Measurements from ENCODE around the gene AKT1S1.

The AKT1S1 gene

DNA sequence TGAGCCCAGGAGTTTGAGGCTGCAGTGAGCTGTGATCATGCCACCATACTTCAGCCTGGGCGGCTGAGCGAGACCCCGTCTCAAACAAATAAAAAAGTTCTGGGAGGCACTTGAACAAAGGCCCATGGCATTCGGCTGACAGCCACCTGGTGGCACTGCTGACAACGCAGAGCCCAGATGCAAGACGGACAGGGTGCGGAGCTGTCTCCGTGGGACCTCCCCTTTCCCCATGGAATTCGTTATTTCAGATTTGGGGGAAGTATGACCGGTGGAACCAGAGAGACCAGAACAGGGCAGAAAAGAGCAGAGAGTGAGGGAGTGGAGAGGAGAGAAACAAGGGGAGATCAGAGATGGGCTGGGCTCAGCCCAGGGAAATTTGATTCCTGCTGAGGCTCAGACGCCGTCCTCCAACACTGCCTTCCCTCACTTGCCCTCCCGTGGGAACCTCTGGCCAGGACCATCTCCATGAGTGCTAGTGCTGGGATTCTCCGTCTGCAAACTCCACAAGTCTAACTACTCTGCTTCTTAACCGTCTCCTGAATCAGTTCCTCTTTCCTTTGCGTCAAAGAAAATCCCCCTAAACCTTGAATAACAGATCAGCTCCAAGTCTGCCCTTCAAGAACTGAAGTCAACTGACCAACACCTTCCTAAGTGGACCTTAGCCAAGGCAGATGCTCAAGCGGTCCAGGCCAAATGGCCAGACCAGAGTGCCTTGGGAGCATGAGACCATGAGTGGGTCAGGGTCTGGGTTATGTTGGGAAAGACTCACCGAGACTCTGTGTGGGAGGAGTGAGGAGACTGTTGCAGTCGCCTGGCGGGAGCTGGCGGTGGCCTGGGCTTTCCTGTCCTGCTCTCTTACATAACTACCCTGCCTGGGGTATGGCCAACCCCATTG is 39.9 kb upstream of the AKT1S1 start:
- peaks cover 7% of the 10 kb centered on the region; the same call in 1 of the 2 replicates for H3K4me1 ChIP-seq (ENCODE audit: insufficient read depth, low read length)

DNA sequence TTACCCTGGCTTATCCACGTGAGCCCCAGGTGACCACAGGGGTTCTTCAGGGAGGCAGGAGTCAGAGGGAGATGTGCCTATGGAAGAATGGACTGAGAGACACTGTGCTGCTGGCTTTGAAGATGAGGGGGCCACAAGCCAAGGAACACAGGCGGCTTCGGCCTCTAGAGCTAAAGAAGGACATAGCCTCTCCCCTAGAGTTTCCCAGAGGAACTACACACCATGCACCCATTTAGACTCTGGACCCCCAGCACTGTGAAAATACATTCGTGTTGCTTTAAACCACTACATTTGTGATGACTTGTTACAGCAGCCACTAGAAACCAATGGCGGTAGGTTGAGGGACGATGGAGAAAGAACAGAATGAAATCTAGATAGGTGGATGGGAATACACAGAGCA is 38.1 kb upstream of the AKT1S1 start:
- no peak overlapping the region for H3K9ac ChIP-seq (ENCODE audit: low read depth, low read length)
- no peaks in the 10 kb centered on the region for H3K27me3 ChIP-seq (ENCODE audit: insufficient read depth, low read length)
- no peak overlapping the region for H3K4me3 ChIP-seq (ENCODE audit: low read length)
- H3K27ac ChIP-seq (ENCODE audit: low read depth, low read length), result no peak overlapping the region
- H3K36me3 ChIP-seq (ENCODE audit: insufficient read depth, low read length), result peaks cover 66% of the 10 kb centered on the region
- H3K9me3 ChIP-seq (ENCODE audit: insufficient read depth, low read depth, low read length), result no peaks in the 10 kb centered on the region
- 97% methylated on average over 6 of the region's 6 CpGs for WGBS
- H3K4me1 ChIP-seq (ENCODE audit: insufficient read depth, low read length), result 0 out of 2 replicates have a peak, but pooled peaks cover 3% of the 10 kb centered on the region

More for the DNA sequence above, 39.9 kb upstream of the AKT1S1 start:
- H3K4me3 ChIP-seq (ENCODE audit: low read length), result no peak overlapping the region
- 85% methylated on average over 21 of the region's 21 CpGs for WGBS
- no peaks in the 10 kb centered on the region for H3K27me3 ChIP-seq (ENCODE audit: insufficient read depth, low read length)
- peaks cover 64% of the 10 kb centered on the region for H3K36me3 ChIP-seq (ENCODE audit: insufficient read depth, low read length)
- H3K27ac ChIP-seq (ENCODE audit: low read depth, low read length), result no peak overlapping the region
- H3K9me3 ChIP-seq (ENCODE audit: insufficient read depth, low read depth, low read length), result no peaks in the 10 kb centered on the region
- H3K9ac ChIP-seq (ENCODE audit: low read depth, low read length), result no peak overlapping the region

DNA sequence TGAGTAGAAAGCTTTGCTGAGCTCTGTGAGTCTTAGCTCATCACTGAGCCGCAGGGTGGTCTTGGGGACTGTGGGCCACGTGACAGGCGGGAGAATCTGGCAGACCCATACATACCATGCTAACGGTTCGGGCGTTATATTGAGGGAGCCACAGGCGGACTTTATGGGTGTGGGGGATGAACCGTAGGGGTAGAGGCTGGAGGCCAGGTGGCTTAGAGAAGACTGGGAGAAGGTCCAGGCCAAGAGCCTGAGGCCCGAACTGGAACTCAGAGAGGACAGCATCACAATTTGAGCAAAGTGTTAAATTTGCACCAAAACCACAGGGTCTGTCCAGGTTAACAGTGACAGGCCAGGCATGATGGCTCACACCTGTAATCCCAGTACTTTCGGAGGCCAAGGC is 36.6 kb upstream of the AKT1S1 start:
- H3K9ac ChIP-seq (ENCODE audit: low read depth, low read length), result no peak overlapping the region
- H3K27me3 ChIP-seq (ENCODE audit: insufficient read depth, low read length), result no peaks in the 10 kb centered on the region
- H3K4me1 ChIP-seq (ENCODE audit: insufficient read depth, low read length), result 0 out of 2 replicates have a peak, but pooled peaks cover 3% of the 10 kb centered on the region
- H3K9me3 ChIP-seq (ENCODE audit: insufficient read depth, low read depth, low read length), result no peaks in the 10 kb centered on the region
- no peak overlapping the region for H3K4me3 ChIP-seq (ENCODE audit: low read length)
- H3K36me3 ChIP-seq (ENCODE audit: insufficient read depth, low read length), result peaks cover 77% of the 10 kb centered on the region
- 94% methylated on average over 10 of the region's 10 CpGs for WGBS
- H3K27ac ChIP-seq (ENCODE audit: low read depth, low read length), result no peak overlapping the region

DNA sequence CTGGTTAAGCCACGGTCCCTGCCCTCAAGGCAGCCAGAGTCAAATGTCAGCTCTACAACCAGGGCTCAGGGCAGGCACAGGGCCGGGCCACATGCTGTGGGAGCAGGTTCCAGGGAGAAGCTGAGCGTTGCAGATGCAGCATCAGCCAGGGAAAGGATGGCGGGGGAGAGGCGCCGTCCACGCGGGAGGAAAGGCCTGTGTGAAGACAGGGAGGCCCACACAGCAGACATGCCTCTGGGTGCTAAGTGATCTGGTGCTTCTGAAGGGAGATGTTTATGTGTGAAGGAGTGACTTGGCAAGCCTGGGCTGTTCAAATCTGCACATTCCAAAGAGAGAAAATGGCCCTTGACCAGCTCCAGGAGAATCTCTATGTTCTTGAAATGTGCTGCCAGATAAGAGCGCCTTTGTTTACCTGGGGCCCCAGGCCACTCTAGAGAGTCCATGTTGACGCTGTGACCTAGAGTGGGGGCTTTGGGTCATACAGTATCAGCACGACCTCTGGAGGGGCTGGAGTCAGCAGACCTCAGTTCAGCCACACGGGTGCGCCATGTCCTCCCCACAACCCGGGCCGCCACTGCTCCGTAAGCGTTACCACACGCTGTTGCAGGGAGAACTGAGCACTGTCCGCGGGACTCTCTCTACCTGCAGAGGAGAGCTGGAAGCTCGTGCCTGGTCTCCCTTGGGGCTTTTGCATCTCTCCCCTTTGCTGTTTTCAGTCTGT is 36.0 kb upstream of the AKT1S1 start:
- WGBS, result 91% methylated on average over 21 of the region's 21 CpGs
- Histone ChIP-seq H3K4me3 (ENCODE audit: low read length) (no peak overlapping the region), H3K4me1 (ENCODE audit: insufficient read depth, low read length) (0 out of 2 replicates have a peak, but pooled peaks cover 3% of the 10 kb centered on the region), H3K9me3 (ENCODE audit: insufficient read depth, low read depth, low read length) (no peaks in the 10 kb centered on the region), H3K27me3 (ENCODE audit: insufficient read depth, low read length) (no peaks in the 10 kb centered on the region), H3K27ac (ENCODE audit: low read depth, low read length) (no peak overlapping the region), H3K9ac (ENCODE audit: low read depth, low read length) (no peak overlapping the region), H3K36me3 (ENCODE audit: insufficient read depth, low read length) (peaks cover 78% of the 10 kb centered on the region)

DNA sequence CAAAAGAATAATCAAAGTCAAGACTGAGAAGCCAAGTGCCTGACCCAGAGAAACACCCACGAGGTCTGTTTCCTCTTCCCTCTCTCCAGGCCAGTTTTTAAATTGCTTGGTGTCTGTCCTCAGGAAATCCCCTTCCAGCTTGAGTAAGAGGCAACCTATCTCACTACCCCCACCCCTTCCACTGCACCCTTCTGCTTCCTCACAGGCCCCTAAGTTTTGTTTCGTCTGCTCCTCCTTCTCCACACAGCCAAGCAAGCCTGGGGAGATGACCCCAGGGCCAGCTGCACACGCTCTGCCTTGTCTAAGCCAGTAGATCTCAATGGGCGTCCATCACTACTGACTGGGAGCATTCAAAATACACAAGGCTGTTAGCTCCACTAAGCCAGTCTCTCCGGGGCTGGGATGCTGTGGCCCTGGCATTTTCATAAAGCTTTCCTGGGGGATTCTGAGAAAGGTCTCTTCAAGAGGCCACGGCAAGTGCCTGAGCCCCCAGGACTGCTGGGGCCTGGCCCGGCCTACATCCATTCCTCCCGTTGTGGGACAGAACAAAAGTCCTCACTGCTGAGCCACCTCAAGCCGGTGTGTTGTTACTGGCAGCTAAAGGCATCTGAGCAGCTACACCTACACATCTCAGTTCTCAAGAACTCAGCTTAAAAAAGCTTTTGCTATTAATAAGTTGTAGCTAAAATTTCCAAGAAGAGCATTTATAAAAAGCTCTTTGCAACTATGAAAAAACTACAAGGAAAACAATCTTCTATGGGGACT is 34.4 kb upstream of the AKT1S1 start:
- Histone ChIP-seq H3K36me3 (ENCODE audit: insufficient read depth, low read length) (peaks cover 82% of the 10 kb centered on the region), H3K9me3 (ENCODE audit: insufficient read depth, low read depth, low read length) (no peaks in the 10 kb centered on the region), H3K27me3 (ENCODE audit: insufficient read depth, low read length) (no peaks in the 10 kb centered on the region), H3K27ac (ENCODE audit: low read depth, low read length) (no peak overlapping the region), H3K4me1 (ENCODE audit: insufficient read depth, low read length) (no peaks in the 10 kb centered on the region), H3K4me3 (ENCODE audit: low read length) (no peak overlapping the region), H3K9ac (ENCODE audit: low read depth, low read length) (no peak overlapping the region)
- WGBS, result 84% methylated on average over 9 of the region's 9 CpGs

DNA sequence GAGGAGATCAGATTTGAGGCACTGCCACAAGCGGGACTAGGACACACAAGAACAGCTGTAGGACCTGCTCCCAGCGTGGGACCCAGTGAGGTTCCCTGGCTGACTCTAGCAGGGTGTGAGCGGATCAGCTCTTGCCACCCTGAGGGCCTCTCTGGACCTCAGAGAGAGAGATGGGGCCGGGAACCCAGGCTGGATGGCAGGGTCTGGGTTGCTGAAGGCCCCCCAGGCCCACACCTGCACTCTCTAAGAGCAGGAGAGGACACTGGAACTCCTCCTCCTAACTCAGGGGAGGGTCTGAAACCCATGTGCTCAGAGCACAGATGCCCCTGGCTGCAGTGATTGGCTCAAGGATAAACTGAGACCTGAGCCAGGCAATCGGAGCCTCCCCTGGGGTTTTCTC is 33.0 kb upstream of the AKT1S1 start:
- 93% methylated on average over 5 of the region's 5 CpGs for WGBS
- no peaks in the 10 kb centered on the region for H3K4me1 ChIP-seq (ENCODE audit: insufficient read depth, low read length)
- H3K27ac ChIP-seq (ENCODE audit: low read depth, low read length), result no peak overlapping the region
- no peak overlapping the region for H3K9ac ChIP-seq (ENCODE audit: low read depth, low read length)
- H3K4me3 ChIP-seq (ENCODE audit: low read length), result no peak overlapping the region
- no peaks in the 10 kb centered on the region for H3K27me3 ChIP-seq (ENCODE audit: insufficient read depth, low read length)
- H3K36me3 ChIP-seq (ENCODE audit: insufficient read depth, low read length), result peaks cover 74% of the 10 kb centered on the region
- no peaks in the 10 kb centered on the region for H3K9me3 ChIP-seq (ENCODE audit: insufficient read depth, low read depth, low read length)

DNA sequence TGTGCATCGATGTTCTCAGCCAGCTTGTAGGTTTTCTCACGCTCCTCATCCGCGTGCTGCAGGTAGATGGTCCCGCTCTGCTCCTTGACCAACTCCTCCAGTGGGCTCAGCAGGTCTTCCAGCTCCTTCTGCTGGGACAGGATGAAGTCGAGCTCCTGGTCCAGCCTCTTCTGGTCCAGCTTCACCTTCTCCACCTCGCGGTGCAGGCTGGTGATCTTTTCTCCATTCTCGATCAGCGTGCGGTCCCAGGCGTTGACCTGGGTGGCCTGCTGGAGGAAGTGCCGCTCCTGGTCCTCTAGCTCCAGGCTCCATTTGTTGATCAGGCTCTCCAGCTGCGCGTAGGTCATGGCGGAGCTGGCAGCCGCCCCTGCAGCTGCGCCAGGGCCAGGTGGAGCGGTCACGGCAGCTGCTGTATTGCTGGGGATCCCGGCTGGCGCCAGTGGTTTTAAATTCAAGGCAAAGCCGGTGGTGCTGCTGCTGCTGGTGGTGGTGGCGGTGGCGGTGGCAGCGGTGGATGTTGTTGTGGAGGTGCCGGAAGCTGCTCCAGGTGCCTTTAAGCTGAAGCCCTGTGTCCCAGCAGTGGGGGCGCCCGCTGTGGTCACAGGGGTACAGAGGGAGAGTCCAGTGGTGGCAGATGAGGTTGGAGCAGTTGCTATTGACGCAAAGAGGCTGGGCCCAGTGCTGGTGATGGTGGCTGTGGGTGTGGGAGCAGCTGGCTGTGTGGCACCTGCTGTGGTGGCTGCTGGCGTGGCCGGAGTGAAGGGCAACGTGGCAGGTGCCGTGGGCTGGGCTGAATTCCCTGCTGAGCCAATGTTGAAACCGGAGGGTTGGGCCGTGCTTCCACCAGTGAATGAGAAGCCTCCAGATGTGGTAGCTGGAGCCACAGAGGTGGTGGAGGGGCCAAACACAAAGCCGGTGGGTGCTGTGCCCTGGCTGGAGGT is 31.6 kb upstream of the AKT1S1 start:
- Histone ChIP-seq H3K4me3 (ENCODE audit: low read length) (no peak overlapping the region), H3K36me3 (ENCODE audit: insufficient read depth, low read length) (peaks cover 62% of the 10 kb centered on the region), H3K27me3 (ENCODE audit: insufficient read depth, low read length) (no peaks in the 10 kb centered on the region), H3K27ac (ENCODE audit: low read depth, low read length) (no peak overlapping the region), H3K4me1 (ENCODE audit: insufficient read depth, low read length) (no peaks in the 10 kb centered on the region), H3K9ac (ENCODE audit: low read depth, low read length) (no peak overlapping the region), H3K9me3 (ENCODE audit: insufficient read depth, low read depth, low read length) (no peaks in the 10 kb centered on the region)
- 96% methylated on average over 37 of the region's 37 CpGs for WGBS

DNA sequence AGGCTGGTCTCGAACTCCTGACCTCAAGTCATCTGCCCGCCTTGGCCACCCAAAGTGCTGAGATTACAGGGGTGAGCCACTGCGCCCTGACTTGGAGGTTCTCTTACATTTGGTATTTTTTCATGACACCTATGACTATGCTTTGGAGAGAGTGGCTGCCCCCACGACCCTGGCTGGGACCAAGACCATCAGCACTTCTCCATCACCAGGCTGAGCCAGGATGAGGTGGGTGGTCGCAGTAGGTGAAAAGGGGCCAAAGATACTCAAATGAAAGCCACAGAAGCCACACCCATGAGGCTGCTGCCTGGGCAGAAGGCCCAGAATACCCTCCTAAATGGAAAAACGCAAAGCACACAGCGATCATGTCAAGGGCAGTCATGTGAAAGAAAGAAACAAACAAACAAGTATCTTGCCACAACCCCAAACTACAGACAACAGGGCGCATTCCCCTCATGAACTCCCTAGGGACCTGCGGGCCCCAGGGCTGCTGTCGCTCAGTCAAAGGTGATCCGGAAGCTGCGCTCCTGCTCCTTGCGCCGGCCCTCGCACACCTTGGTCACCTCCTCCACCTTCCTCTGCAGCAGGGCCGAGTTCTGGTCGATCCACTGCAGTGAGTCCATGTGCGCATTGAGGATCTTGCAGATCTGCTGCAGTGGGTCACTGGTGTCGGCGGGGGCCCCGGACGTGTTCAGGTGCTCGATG is 30.7 kb upstream of the AKT1S1 start:
- peaks cover 56% of the 10 kb centered on the region for H3K36me3 ChIP-seq (ENCODE audit: insufficient read depth, low read length)
- no peak overlapping the region for H3K9ac ChIP-seq (ENCODE audit: low read depth, low read length)
- WGBS, result 95% methylated on average over 23 of the region's 23 CpGs
- H3K9me3 ChIP-seq (ENCODE audit: insufficient read depth, low read depth, low read length), result no peaks in the 10 kb centered on the region
- no peak overlapping the region for H3K27ac ChIP-seq (ENCODE audit: low read depth, low read length)
- no peak overlapping the region for H3K4me3 ChIP-seq (ENCODE audit: low read length)
- no peaks in the 10 kb centered on the region for H3K27me3 ChIP-seq (ENCODE audit: insufficient read depth, low read length)
- H3K4me1 ChIP-seq (ENCODE audit: insufficient read depth, low read length), result no peaks in the 10 kb centered on the region

DNA sequence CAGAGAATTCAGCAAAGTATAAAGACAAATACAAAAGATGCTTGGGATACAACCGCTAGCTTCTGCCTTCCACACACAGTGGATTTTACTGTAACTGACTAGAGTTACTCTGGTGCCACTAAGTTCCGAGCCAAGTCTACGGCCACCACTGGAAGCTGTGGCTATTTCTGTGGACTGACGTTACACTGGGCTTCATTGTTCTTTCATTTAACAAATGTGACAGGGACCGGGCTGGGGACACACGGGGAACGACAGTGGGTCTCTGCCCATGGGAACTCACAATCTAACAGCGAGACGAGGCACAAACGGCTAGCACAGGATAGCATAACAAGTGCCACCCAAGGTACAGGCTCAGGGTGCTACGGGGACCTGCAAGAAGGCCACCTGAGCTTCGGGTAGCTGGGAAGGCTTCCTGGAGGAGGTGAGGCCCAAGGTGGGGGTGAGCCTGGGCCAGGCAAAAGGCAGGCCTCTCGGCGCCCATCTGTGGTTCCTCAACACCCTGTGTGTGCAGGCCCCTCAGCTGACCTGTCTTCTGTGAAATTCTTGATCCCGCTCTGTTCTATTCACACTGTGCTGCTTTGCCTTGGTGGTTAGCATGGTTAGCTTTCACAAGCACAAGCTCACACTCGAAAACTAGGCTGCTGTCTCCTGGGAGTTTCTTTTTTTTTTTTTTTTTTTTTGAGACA is 29.9 kb upstream of the AKT1S1 start:
- Histone ChIP-seq H3K9ac (ENCODE audit: low read depth, low read length) (no peak overlapping the region), H3K36me3 (ENCODE audit: insufficient read depth, low read length) (peaks cover 49% of the 10 kb centered on the region), H3K4me1 (ENCODE audit: insufficient read depth, low read length) (no peaks in the 10 kb centered on the region), H3K27ac (ENCODE audit: low read depth, low read length) (peak overlapping the region; percentile 9; the same call in 1 of the 2 replicates), H3K4me3 (ENCODE audit: low read length) (no peak overlapping the region), H3K27me3 (ENCODE audit: insufficient read depth, low read length) (no peaks in the 10 kb centered on the region), H3K9me3 (ENCODE audit: insufficient read depth, low read depth, low read length) (no peaks in the 10 kb centered on the region)
- 89% methylated on average over 16 of the region's 16 CpGs for WGBS

All from HUES64 (cell line).